Fibroblast of gingiva (primary cell): ENCODE measurements around the gene GBF1.

ENCODE experiments used
- DNase-seq: peaks from one replicate; pipeline ENCODE4 v3.0.0-alpha.2; 2011; ENCODE audit warnings: low read depth

The GBF1 gene

DNA sequence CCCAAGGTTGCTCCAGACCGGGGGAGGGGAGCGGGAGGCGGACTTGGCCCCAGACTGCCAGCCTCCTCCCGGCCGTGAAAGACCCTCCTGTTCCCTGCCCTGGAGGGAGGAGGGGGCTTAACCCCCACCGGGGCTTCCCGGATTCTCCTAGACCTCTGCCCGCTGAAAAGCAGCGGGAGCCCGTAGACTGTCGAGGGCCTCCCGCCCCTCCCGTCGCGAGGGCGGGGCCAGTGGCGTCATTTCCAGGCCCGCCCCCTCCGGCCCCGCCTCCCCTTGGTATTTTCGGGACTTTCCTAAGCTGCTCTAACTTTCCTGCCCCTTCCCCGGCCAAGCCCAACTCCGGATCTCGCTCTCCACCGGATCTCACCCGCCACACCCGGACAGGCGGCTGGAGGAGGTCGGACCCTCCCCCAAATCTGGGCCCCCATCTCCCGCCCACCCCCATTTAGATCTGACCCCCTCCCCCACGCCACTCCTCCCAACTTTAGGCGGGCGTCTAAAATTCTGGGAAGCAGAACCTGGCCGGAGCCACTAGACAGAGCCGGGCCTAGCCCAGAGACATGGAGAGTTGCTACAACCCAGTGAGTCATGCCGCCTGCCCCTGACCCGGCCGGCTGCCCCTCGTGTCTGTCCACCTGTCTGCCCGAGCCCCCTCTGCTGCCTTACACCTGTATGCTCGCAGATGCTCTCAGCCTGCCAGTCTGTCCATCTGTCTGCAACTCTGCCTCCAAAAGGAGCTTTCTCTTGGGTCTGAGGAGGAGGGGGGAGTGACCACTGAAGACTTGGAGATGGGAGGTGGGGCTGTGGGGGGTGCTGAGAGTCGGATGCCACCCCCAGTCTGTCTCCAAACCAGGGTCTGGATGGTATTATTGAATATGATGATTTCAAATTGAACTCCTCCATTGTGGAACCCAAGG lies 150.3 kb downstream of the GBF1 start, which contains the start of gene NFKB2:
TSS of gene NFKB2 (plus strand) at position 306 of the 917 bp plus-strand sequence. CDS start at position 561, 255 bp downstream.
- DNase-seq: peak; percentile 80

DNA sequence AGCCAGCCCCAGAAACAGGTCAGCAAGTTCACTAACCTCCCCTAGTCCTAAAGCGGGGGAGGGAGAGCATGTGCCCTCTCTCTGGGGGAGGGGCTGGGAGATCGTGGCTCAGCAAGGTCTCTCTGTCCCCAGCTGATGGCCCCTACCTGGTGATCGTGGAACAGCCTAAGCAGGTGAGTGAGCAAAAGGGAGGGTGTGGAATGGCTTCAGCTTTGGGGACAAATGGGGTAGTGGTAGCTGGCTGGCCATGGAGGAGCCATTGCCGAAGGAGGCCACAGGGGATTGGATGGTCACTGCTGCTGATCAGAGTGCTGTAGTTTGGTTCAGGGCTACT lies 151.0 kb downstream of the GBF1 start:
- no peak for DNase-seq

DNA sequence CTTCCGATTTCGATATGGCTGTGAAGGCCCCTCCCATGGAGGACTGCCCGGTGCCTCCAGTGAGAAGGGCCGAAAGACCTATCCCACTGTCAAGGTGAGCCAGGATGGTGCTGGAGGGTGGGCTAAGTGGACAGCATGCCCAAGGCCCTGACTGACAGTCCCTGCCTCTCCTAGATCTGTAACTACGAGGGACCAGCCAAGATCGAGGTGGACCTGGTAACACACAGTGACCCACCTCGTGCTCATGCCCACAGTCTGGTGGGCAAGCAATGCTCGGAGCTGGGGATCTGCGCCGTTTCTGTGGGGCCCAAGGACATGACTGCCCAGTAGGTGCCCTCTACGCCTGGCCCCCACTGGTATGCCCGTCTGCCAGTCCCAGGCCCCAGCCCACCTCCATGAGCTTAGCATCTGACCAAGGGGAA lies 151.4 kb downstream of the GBF1 start:
- no peak for DNase-seq

DNA sequence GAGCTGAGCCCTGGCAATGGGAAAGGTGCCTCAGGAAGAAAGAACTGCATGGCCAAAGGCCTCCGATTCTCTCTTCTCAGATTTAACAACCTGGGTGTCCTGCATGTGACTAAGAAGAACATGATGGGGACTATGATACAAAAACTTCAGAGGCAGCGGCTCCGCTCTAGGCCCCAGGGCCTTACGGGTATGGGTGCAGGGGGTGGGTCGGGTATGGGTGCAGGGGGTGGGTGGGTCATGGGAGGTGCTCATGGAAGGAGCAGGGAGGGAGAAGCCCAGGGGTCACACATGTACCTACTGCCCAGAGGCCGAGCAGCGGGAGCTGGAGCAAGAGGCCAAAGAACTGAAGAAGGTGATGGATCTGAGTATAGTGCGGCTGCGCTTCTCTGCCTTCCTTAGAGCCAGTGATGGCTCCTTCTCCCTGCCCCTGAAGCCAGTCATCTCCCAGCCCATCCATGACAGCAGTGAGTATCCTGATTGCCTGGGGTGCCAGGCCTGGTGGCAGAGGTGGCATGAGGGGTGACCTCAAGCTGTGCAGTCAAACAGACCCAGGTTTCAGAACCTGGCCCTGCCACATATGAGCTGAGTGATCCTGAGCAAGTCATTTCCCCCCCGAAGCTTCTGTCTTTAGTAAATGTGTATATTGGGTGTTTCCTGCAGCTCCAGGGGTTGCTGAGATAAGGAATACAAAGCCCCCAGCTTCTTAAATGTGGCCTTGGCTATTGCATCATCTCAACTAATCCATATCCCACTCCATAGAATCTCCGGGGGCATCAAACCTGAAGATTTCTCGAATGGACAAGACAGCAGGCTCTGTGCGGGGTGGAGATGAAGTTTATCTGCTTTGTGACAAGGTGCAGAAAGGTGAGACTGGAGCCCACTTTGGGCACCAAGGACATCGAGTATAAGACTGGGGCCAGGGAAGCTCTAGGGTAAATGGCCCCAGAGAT lies 152.2 kb downstream of the GBF1 start:
- no peak for DNase-seq

DNA sequence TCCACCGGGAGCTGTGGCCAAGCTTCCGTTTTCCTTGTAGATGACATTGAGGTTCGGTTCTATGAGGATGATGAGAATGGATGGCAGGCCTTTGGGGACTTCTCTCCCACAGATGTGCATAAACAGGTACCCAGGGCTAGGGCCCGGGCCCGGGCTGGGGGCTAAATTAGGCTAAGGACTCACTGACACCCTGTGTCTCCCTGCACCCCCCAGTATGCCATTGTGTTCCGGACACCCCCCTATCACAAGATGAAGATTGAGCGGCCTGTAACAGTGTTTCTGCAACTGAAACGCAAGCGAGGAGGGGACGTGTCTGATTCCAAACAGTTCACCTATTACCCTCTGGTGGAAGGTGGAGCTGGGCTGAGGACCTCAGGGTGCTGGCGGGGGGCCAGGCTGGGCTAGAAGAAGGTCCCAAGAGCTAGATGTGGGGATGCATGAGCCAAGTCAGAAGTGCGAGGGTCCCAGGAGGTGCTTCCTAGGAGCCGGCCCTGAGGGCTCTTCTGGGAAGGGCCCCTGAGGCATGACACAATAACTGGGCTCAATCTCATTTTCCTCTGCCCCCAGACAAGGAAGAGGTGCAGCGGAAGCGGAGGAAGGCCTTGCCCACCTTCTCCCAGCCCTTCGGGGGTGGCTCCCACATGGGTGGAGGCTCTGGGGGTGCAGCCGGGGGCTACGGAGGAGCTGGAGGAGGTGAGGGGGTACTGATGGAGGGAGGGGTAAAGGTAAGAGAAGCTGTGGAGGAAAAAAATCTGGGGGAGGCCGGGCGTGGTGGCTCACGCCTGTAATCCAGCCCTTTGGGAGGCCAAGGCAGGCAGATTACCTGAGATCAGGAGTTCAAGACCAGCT lies 153.1 kb downstream of the GBF1 start:
- DNase-seq: no peak

DNA sequence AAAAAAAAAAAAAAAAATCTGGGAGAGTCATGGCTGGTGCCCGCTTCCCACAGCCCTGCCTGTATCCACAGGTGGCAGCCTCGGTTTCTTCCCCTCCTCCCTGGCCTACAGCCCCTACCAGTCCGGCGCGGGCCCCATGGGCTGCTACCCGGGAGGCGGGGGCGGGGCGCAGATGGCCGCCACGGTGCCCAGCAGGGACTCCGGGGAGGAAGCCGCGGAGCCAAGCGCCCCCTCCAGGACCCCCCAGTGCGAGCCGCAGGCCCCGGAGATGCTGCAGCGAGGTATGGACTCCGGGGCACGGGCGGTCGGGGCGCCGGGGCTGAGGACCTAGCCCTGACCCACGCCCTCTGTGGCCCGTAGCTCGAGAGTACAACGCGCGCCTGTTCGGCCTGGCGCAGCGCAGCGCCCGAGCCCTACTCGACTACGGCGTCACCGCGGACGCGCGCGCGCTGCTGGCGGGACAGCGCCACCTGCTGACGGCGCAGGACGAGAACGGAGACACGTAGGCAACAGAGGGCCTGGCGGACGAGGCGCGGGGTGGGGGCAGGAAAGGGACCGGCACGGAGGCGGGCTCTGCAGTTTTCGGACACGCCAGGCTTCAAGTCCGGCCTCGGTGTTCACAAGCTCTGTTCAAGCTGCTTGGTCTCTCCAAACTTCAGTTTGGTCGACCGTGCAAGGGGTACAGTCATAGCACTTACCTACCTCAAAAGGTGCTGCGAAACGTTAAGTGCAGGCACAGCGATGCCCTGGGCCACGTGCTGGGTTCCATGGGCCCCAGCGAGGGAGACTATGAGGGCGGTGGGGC lies 154.1 kb downstream of the GBF1 start:
- peak; percentile 83 for DNase-seq

DNA sequence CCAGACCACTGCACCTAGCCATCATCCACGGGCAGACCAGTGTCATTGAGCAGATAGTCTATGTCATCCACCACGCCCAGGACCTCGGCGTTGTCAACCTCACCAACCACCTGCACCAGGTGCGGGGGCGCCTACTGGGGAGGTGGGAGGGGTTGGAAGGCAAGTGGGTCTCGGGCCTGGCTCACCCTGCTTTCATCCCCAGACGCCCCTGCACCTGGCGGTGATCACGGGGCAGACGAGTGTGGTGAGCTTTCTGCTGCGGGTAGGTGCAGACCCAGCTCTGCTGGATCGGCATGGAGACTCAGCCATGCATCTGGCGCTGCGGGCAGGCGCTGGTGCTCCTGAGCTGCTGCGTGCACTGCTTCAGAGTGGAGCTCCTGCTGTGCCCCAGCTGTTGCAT lies 154.7 kb downstream of the GBF1 start:
- no peak for DNase-seq

DNA sequence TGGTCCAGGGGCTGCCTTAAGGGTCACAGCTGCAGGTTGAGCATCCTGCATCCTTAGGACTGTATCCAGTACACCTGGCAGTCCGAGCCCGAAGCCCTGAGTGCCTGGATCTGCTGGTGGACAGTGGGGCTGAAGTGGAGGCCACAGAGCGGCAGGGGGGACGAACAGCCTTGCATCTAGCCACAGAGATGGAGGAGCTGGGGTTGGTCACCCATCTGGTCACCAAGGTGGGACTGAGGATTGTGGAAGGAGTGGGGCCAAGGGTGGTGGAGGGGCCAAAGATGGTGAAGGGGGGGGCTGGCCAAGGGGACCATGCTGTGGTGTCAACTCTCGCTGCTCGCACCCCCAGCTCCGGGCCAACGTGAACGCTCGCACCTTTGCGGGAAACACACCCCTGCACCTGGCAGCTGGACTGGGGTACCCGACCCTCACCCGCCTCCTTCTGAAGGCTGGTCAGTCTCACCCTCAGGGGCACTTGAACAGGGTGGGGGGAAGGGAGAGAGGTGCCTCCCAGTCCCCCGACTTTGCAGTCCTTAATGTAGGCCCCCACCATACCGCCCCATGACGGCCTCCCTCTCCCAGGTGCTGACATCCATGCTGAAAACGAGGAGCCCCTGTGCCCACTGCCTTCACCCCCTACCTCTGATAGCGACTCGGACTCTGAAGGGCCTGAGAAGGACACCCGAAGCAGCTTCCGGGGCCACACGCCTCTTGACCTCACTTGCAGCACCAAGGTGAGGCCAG lies 155.4 kb downstream of the GBF1 start:
- DNase-seq: no peak

DNA sequence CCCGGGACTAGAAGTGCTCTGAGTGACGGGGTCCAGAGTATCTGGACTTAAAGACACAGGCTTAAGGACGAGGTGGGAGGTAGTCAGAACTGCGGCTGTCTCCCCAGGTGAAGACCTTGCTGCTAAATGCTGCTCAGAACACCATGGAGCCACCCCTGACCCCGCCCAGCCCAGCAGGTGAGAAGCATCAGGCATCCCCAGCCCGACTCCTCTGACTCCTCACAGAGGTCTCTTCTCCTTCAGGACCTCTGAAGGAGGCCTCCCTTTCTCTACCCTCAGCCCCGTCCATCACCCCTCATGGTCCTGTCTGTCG lies 156.0 kb downstream of the GBF1 start:
- no peak for DNase-seq

DNA sequence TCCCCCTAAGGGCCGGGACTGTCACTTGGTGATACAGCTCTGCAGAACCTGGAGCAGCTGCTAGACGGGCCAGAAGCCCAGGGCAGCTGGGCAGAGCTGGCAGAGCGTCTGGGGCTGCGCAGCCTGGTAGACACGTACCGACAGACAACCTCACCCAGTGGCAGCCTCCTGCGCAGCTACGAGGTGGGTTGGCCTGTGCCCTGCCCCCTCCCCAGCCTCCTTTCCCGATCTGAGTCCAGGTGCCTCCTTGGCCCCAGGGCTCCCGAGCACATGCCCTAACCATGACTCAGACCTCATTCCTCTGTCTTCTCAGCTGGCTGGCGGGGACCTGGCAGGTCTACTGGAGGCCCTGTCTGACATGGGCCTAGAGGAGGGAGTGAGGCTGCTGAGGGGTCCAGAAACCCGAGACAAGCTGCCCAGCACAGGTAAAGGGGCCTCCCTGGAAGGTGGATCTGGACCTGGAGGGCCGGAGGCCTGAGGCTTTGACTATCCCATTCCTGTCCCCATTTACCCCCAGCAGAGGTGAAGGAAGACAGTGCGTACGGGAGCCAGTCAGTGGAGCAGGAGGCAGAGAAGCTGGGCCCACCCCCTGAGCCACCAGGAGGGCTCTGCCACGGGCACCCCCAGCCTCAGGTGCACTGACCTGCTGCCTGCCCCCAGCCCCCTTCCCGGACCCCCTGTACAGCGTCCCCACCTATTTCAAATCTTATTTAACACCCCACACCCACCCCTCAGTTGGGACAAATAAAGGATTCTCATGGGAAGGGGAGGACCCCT lies 156.6 kb downstream of the GBF1 start:
- DNase-seq: no peak

DNA sequence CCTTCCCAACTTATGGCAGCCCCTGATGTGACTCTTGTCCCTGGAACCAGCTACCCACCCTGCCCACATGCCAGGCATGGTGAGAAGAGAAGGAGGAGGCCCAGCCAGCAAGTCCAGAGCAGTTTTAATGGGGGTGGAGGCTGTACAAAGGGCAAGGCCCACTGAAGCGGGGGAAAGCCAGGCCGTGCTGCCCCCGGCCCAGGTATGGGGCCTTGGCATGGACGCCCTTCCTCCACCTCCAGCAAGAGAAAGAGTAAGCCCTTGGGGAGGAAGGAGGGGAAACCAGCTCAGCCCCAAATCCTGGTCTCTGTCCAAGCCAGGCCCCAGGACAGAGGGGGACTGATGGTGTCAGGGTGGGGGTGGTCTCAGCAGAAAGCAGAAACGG lies 157.2 kb downstream of the GBF1 start:
- DNase-seq: no peak

DNA sequence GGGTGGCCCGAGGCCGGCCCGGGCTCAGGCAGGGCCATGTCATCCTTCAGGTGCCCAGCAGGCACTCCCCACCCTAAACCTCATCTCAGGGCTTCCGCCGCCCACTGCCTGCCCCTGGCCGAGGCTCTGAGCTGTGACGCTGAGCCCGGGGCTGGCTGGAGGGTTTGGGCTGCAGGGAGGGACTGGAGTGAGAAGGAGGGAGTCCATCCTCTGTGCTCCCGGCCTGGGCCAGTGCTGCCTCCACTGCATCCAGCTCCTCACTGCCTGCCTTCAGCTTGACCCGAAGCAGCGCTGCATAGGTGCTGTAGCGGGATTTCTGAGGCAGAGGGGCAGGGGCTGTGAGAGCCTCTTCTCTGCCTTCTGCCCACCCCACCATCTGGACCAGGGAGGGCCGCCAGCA lies 157.8 kb downstream of the GBF1 start:
- no peak for DNase-seq

DNA sequence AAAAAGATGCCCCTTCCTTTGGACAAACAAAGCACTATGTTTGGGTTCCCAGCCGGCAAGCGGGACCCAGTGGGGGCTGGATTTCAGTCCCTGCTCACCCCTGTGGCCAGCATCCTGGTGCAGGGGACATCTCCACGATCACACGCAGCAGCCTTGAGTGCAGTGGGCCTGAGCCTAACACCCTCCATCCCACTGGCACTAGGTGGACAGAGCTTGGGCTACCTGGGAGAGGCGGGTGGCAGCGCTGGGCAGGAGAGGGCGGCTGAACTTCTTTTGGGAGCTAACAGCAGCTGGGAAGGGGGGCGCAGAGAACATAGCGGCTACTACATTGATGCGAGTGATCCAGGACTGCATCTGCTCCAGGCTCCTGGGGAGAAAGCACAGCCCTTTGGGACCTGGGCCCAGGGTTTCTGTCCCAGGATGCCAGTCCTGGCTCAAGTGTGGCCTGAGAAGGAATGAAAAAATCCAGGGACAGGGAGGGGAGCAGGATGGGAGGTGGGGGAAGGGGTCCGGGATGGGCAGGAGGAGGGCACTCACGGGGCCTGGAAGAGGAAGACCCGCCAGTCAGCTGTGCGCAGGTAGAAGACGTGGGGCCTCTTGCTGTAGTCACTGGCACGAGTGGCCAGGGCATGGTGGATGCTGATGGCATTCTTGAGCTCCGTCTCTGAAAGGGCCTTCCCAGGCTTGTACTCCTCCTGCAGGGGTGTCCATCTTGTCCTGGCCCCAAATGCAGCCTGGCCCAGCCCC lies 159.2 kb downstream of the GBF1 start:
- no peak for DNase-seq

DNA sequence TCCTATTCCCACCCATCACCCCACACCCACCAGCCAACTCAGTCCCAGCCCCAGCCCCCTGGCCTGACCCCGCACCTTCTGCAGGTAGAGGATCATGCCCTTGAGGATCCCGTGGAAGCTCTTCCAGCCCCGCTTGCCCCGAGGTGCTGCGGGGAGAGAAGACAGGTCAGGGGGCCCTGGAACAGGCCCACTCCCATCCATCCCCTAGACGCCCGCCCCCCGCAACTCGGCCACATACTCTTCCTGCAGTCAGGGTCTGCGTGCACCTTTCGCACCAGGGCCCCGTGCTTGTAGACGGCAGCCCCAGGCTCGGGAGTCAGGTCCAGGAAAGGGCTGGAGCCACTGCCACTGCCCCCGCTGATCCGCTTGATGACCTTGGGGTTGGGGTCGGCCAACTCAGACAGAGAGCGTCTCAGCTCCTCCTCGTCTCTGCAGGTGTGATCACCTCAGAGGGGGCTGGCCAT lies 159.8 kb downstream of the GBF1 start:
- no peak for DNase-seq

DNA sequence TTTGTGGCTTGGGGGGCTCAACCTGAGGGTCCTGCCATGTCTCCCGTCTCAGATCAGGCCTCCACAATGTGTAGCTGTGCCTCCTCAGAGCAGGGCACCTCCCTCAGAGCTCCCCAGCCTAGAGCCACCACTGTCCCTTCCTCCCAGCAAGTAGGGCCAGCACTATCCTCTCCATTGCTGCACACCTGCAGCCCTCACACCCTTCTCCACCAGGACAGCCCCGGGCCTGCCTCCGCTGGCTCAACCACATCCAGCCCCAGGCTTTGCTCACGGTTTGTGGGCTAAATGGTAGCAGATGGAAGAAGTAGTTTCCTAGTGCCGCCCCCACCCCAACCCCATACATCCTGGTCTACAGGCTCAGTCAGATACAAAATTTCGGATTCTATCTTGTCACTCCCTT lies 160.3 kb downstream of the GBF1 start:
- DNase-seq: no peak

DNA sequence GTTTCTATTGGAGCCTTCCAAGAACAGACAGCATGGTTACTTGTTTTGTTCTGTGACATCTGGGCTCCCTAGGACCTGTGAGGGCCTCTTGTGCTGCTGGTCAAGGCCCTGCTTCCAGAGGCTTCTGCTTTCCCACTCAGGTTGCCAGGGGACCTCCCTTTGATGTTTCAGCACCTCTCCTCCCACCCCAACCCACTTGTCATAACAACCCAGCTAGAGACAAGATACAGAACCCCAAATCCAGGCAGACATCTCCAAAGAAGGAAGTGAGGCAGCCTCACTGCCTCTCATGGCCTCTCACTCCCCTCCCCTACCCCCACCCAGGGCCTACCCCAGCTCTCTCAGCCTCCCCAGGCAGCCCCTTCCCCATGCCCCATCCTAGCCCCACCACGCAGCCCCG lies 161.5 kb downstream of the GBF1 start:
- no peak for DNase-seq

DNA sequence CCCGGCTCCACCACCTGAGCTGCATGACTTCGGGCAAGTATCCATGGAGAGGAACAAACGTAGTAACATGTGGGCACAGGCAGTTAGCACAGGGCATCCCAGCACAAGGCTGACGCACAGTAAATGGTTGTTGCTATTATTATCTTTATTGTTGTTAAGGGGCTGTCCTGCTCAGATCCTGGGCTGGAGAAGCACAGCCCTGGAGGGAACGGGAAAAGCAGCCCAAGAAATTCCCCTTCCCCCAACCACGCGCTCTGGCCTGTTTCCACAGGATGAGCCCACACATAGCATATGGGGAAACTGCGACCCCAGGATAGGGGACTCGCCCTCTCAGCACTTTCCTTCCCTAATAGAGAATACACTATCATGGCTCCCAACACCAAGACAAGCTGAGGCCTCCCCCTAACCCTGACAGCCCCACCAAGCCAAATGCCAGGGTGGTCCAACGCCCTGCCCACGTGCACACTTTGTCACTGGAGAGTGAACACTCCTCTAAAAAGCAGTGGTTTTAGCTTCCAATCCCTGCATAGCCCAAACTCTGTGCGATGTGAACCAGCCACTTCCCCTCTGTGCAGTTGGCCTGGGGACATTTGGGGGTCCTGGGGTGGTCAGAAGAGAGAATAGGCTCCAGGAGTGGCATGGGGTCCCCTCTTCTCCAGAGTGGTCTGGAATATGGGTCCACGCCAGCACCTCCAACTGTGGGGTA lies 162.2 kb downstream of the GBF1 start:
- no peak for DNase-seq

DNA sequence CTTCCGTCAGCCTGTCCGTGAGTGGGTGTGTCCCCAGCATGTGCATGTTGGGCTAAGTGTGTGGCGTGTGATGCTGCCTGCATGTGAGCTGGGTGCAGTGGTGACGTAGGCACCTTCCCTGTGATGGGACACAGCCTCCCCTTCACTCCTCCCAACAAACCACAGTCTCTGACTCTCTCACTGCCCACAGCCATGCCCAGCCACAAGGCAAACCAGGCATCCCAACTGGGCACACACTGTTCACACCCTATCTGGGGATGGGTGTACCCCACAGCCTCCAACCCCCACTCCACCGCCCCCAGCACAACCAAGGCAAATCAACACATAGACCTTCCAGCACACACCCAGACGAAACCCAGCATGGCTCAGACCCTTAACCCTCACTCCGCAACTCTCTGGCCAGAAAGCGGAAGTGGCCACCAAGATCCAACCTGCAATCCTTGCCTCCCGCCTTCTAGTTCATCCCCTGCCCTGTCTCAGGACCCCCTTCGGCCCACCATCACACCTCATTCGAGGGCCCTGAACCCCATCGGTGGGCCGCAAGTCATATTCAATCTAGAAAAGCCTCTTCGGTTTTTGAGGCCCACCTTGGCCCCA lies 162.9 kb downstream of the GBF1 start:
- DNase-seq: no peak
